Right lobe of liver (tissue), 4 donors: ENCODE data around the gene FAM221A.

Experiments
- CTCF ChIP-seq, 4 donors: fragments of 200-600 bp in 3 of 4; fragments of 450-650 bp in 1 of 4; IDR thresholded peaks; one replicate each; pipeline versions ENCODE4 v1.5.1 to v1.8.0; 2016 to 2022; ENCODE audit warnings: antibody characterized with exemption in 4 of 4, mild to moderate bottlenecking in 2 of 4
- POLR2A ChIP-seq: fragments of 450-650 bp; IDR thresholded peaks from one replicate; pipeline ENCODE4 v1.6.1; 2017; ENCODE audit warnings: antibody characterized with exemption, mild to moderate bottlenecking
- donor health status: DM: no; HTN: no; CAD: no.
- donor health status: DM: no; HTN: no; CAD: no.
- donor health status: DM: no; HTN: yes; CAD: no.

GRCh38 chr7:23658831-23659427 is 21.1 kb upstream of the FAM221A start:
- TF ChIP-seq POLR2A (no peak), CTCF (IDR thresholded peaks at IDR 0.05) (no peak)
